Measurements from ENCODE around the gene SNX13.

Gene SNX13

GRCh38 chr7:17988141-17988540 lies 47.8 kb upstream of the SNX13 start:
- no peak overlapping the region for H3K27ac ChIP-seq (ENCODE audit: low read depth, low read length, poor library complexity, severe bottlenecking)
- H3K4me1 ChIP-seq (ENCODE audit: insufficient read depth, low read length, severe bottlenecking), result no peaks in the 10 kb centered on the region
- H3K9me2 ChIP-seq (ENCODE audit: low read depth, low read length), result no peaks in the 10 kb centered on the region
- no peak overlapping the region for H2AFZ ChIP-seq (ENCODE audit: low read length)
- no peaks in the 10 kb centered on the region for H4K20me1 ChIP-seq (ENCODE audit: insufficient read depth, low read length)
- H3F3A ChIP-seq (ENCODE audit: insufficient read depth, low read length), result no peaks in the 10 kb centered on the region
- H3K4me3 ChIP-seq (ENCODE audit: low read depth, low read length, poor library complexity, severe bottlenecking), result no peak overlapping the region
- no peaks in the 10 kb centered on the region for H3K27me3 ChIP-seq (ENCODE audit: insufficient read depth, low read length)
- no peaks in the 10 kb centered on the region for H3K9me3 ChIP-seq (ENCODE audit: low read length)
- no peaks in the 10 kb centered on the region for H3K79me2 ChIP-seq (ENCODE audit: insufficient read depth, low read length)
- no peaks in the 10 kb centered on the region for H3K36me3 ChIP-seq (ENCODE audit: insufficient read depth, low read length)
- no peak overlapping the region for H3K4me2 ChIP-seq (ENCODE audit: low read length)
- H3K9ac ChIP-seq (ENCODE audit: low read length), result no peak overlapping the region
- no peak for TF ChIP-seq EZH2 (IDR thresholded peaks at IDR 0.05; ENCODE audit: borderline replicate concordance, low read length)
- no peak for TF ChIP-seq CTCF (IDR thresholded peaks at IDR 0.05; ENCODE audit: low read length)

GRCh38 chr7:17986851-17987250 lies 46.6 kb upstream of the SNX13 start:
- Histone ChIP-seq H3K4me3 (ENCODE audit: low read depth, low read length, poor library complexity, severe bottlenecking) (no peak overlapping the region), H3K36me3 (ENCODE audit: insufficient read depth, low read length) (no peaks in the 10 kb centered on the region), H4K20me1 (ENCODE audit: insufficient read depth, low read length) (no peaks in the 10 kb centered on the region), H3K9me2 (ENCODE audit: low read depth, low read length) (no peaks in the 10 kb centered on the region), H3K9me3 (ENCODE audit: low read length) (0 out of 2 replicates have a peak, but pooled peaks cover 3% of the 10 kb centered on the region), H3K79me2 (ENCODE audit: insufficient read depth, low read length) (no peaks in the 10 kb centered on the region), H3K27me3 (ENCODE audit: insufficient read depth, low read length) (no peaks in the 10 kb centered on the region), H3F3A (ENCODE audit: insufficient read depth, low read length) (no peaks in the 10 kb centered on the region), H3K27ac (ENCODE audit: low read depth, low read length, poor library complexity, severe bottlenecking) (no peak overlapping the region), H3K9ac (ENCODE audit: low read length) (no peak overlapping the region), H2AFZ (ENCODE audit: low read length) (no peak overlapping the region), H3K4me1 (ENCODE audit: insufficient read depth, low read length, severe bottlenecking) (no peaks in the 10 kb centered on the region), H3K4me2 (ENCODE audit: low read length) (no peak overlapping the region)
- no peak for TF ChIP-seq CTCF (IDR thresholded peaks at IDR 0.05; ENCODE audit: low read length)
- no peak for TF ChIP-seq EZH2 (IDR thresholded peaks at IDR 0.05; ENCODE audit: borderline replicate concordance, low read length)

GRCh38 chr7:17985473-17986239 lies 45.4 kb upstream of the SNX13 start:
- Histone ChIP-seq H3K4me2 (ENCODE audit: low read length) (no peak overlapping the region), H2AFZ (ENCODE audit: low read length) (no peak overlapping the region), H3K9me3 (ENCODE audit: low read length) (0 out of 2 replicates have a peak, but pooled peaks cover 3% of the 10 kb centered on the region), H3K79me2 (ENCODE audit: insufficient read depth, low read length) (no peaks in the 10 kb centered on the region), H3K9ac (ENCODE audit: low read length) (no peak overlapping the region), H3K4me1 (ENCODE audit: insufficient read depth, low read length, severe bottlenecking) (no peaks in the 10 kb centered on the region), H3K36me3 (ENCODE audit: insufficient read depth, low read length) (no peaks in the 10 kb centered on the region), H3K4me3 (ENCODE audit: low read depth, low read length, poor library complexity, severe bottlenecking) (no peak overlapping the region), H3K9me2 (ENCODE audit: low read depth, low read length) (no peaks in the 10 kb centered on the region), H3K27ac (ENCODE audit: low read depth, low read length, poor library complexity, severe bottlenecking) (no peak overlapping the region), H3F3A (ENCODE audit: insufficient read depth, low read length) (no peaks in the 10 kb centered on the region), H3K27me3 (ENCODE audit: insufficient read depth, low read length) (no peaks in the 10 kb centered on the region), H4K20me1 (ENCODE audit: insufficient read depth, low read length) (no peaks in the 10 kb centered on the region)
- TF ChIP-seq CTCF (IDR thresholded peaks at IDR 0.05; ENCODE audit: low read length), result no peak
- no peak for TF ChIP-seq EZH2 (IDR thresholded peaks at IDR 0.05; ENCODE audit: borderline replicate concordance, low read length)

Measured in OCI-LY1 (cell line).